Stimulated activated naive CD8-positive, alpha-beta T cell treated with anti-CD3 and anti-CD28 coated beads, Interleukin-15, Interleukin-2, amounts not matched to agents 100 ng/mL and 50 ng/mL, for 24 hours (primary cell): ENCODE data around the gene CCNE1.
"Not testable (repeated sequence)": the region's sequence is repeated elsewhere in the genome, so short reads cannot be mapped to it uniquely, and the experiment has no call there.

Experiments
- H3K27ac Mint-ChIP-seq: one replicate; pipeline ENCODE4 v1.8.0; 2021; ENCODE audit warnings: mild to moderate bottlenecking, mixed read lengths
- H3K27me3 Mint-ChIP-seq: one replicate; pipeline ENCODE4 v1.8.0; 2021; ENCODE audit warnings: mixed read lengths
- H3K36me3 Mint-ChIP-seq: one replicate; pipeline ENCODE4 v1.8.0; 2021; ENCODE audit warnings: low read depth, mixed read lengths
- H3K4me1 Mint-ChIP-seq: one replicate; pipeline ENCODE4 v1.8.0; 2021; ENCODE audit warnings: low read depth, mixed read lengths
- H3K4me3 Mint-ChIP-seq: one replicate; pipeline ENCODE4 v1.8.0; 2021; ENCODE audit warnings: mild to moderate bottlenecking, mixed read lengths
- H3K9me3 Mint-ChIP-seq: one replicate; pipeline ENCODE4 v1.8.0; 2021; ENCODE audit warnings: mixed read lengths

The CCNE1 gene

GRCh38 chr19:29819986-29820385 is 8.2 kb downstream of the CCNE1 start:
- Mint-ChIP-seq H3K27ac (no peak overlapping the region), H3K36me3 (peaks cover 58% of the 10 kb centered on the region), H3K4me3 (no peak overlapping the region)

GRCh38 chr19:29823581-29824330 is 12.0 kb downstream of the CCNE1 start:
- H3K27me3 Mint-ChIP-seq = no peaks in the 10 kb centered on the region
- no peaks in the 10 kb centered on the region for H3K4me1 Mint-ChIP-seq
- H3K4me3 Mint-ChIP-seq = no peak overlapping the region
- H3K9me3 Mint-ChIP-seq = no peaks in the 10 kb centered on the region
- H3K27ac Mint-ChIP-seq = no peak overlapping the region
- H3K36me3 Mint-ChIP-seq = peaks cover 46% of the 10 kb centered on the region

More at GRCh38 chr19:29819986-29820385, 8.2 kb downstream of the CCNE1 start:
- Mint-ChIP-seq H3K4me1 (no peaks in the 10 kb centered on the region), H3K9me3 (no peaks in the 10 kb centered on the region), H3K27me3 (no peaks in the 10 kb centered on the region)

GRCh38 chr19:29825263-29825662 is 13.5 kb downstream of the CCNE1 start:
- H3K9me3 Mint-ChIP-seq, H3K27me3 Mint-ChIP-seq, H3K27ac Mint-ChIP-seq, H3K4me3 Mint-ChIP-seq, H3K4me1 Mint-ChIP-seq: not testable (repeated sequence)
- peaks cover 37% of the 10 kb centered on the region for H3K36me3 Mint-ChIP-seq

DNA sequence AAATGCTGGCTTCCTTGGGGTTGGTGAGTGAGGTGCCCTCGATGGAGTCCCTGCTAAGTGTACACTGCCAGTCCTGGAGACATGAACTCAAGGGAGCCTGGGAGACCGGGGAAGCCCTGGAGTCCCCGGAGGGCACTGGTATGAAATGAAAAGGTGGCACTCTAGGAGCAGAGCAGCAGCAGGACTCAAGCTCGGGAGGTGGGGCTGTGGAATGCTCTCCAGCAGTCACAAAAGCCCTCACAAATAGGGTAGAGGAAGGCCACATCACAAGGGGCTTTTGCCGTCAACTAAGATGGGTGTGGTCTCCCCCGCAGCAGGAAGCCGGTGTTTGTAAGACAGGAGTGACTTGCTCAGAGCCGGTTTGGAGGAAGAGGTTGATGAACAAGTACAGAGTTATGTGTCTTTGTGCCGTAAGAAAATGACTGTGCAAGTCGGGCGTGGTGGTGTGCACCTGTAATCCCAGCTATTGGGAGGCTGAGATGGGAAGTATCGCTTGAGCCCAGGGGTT is 19.3 kb downstream of the CCNE1 start:
- peaks cover 50% of the 10 kb centered on the region for H3K4me1 Mint-ChIP-seq
- H3K4me3 Mint-ChIP-seq = peak overlapping the region; percentile 59
- no peaks in the 10 kb centered on the region for H3K27me3 Mint-ChIP-seq
- peak overlapping the region; percentile 82 for H3K27ac Mint-ChIP-seq
- H3K9me3 Mint-ChIP-seq = no peaks in the 10 kb centered on the region
- H3K36me3 Mint-ChIP-seq = no peaks in the 10 kb centered on the region

DNA sequence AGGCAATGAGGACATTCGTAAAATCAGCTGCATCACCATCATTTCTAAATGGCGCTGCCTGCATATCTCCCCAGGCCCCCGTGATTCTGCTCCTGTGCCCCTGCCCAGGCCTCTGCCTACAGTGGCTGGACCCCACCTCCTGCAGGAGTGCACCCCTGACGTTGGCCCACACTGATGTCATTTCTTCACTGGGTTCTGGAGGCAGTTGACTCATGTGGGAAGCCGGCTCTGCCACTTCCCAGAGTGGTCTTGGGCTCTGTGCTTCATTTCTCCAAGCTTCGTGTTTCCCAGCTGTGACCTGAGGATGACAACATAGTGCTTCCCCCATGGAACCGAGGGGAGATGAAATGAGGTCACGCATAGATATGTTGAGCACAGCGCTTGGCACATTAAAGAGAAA is 19.9 kb downstream of the CCNE1 start:
- Mint-ChIP-seq H3K9me3 (no peaks in the 10 kb centered on the region), H3K4me3 (peak overlapping the region; percentile 59), H3K27me3 (no peaks in the 10 kb centered on the region), H3K36me3 (no peaks in the 10 kb centered on the region), H3K27ac (no peak overlapping the region), H3K4me1 (peaks cover 56% of the 10 kb centered on the region)

DNA sequence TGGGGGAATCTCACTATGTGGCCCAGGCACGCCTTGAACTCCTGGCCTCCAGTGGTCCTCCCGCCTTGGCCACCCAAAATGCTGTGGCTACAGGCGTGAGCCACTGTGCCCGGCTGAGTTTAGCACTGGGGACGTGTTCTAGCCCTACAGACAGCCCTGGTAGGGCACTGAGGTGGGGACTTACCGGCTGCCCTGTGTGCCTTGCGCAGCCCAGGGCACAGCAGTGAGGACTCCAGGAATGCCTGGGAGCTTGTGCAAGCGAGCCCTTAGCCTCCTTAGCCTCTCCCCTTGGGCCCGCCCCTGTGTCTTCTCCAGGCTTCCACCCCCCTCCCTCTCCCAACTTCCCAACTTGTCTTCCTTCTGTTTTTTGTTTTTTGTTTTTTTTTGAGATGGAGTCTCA is 21.0 kb downstream of the CCNE1 start:
- no peak overlapping the region for H3K27ac Mint-ChIP-seq
- no peak overlapping the region for H3K4me3 Mint-ChIP-seq
- H3K9me3 Mint-ChIP-seq = no peaks in the 10 kb centered on the region
- no peaks in the 10 kb centered on the region for H3K36me3 Mint-ChIP-seq
- peaks cover 67% of the 10 kb centered on the region for H3K4me1 Mint-ChIP-seq
- H3K27me3 Mint-ChIP-seq = no peaks in the 10 kb centered on the region

- H3K4me3 Mint-ChIP-seq = no peak overlapping the region
- H3K9me3 Mint-ChIP-seq = no peaks in the 10 kb centered on the region
- H3K36me3 Mint-ChIP-seq = no peaks in the 10 kb centered on the region
- H3K27me3 Mint-ChIP-seq = no peaks in the 10 kb centered on the region
- H3K27ac Mint-ChIP-seq = no peak overlapping the region
- peaks cover 71% of the 10 kb centered on the region for H3K4me1 Mint-ChIP-seq
These were observed 21.9 kb downstream of the CCNE1 start for GRCh38 chr19:29833614-29834261.

- H3K27me3 Mint-ChIP-seq = no peaks in the 10 kb centered on the region
- peaks cover 68% of the 10 kb centered on the region for H3K4me1 Mint-ChIP-seq
- H3K27ac Mint-ChIP-seq = no peak overlapping the region
- H3K9me3 Mint-ChIP-seq = no peaks in the 10 kb centered on the region
- H3K36me3 Mint-ChIP-seq = no peaks in the 10 kb centered on the region
- H3K4me3 Mint-ChIP-seq = no peak overlapping the region
These were observed 23.4 kb downstream of the CCNE1 start for GRCh38 chr19:29834991-29835846.

- peak overlapping the region; percentile 77 for H3K4me3 Mint-ChIP-seq
- no peaks in the 10 kb centered on the region for H3K9me3 Mint-ChIP-seq
- peaks cover 56% of the 10 kb centered on the region for H3K4me1 Mint-ChIP-seq
- peaks cover 3% of the 10 kb centered on the region for H3K27me3 Mint-ChIP-seq
- peak overlapping the region; percentile 92 for H3K27ac Mint-ChIP-seq
- H3K36me3 Mint-ChIP-seq = no peaks in the 10 kb centered on the region
These were observed 24.6 kb downstream of the CCNE1 start for GRCh38 chr19:29836409-29836825.

DNA sequence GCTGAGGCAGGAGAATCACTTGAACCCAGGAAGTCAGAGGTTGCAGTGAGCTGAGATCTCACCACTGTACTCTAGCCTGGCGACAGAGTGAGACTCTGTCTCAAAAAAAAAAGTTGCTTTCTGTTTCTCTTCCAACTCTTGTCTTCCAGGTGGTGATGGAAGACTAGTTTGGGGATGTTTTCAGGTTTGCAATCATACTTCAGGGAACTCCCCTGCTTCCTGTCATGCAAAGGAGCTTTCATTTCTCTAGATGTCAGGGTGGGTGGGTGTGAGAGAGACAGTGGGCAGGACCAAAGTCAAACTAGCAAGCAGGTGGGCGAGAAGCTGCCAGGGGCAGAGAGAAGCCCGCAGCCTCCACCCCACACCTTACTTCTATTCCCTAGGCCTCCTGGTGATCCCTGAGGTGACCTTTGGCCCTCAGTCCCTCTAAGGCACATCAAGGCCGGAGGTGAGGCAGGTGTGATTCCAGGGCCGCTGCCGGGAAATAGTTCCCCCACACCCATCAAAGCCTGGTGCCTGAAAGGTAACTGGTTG is 25.7 kb downstream of the CCNE1 start:
- Mint-ChIP-seq H3K9me3 (no peaks in the 10 kb centered on the region), H3K36me3 (no peaks in the 10 kb centered on the region), H3K27ac (peak overlapping the region; percentile 92), H3K4me3 (peak overlapping the region; percentile 77), H3K4me1 (peaks cover 46% of the 10 kb centered on the region), H3K27me3 (peaks cover 6% of the 10 kb centered on the region)

- Mint-ChIP-seq H3K36me3 (no peaks in the 10 kb centered on the region), H3K9me3 (no peaks in the 10 kb centered on the region), H3K27ac (no peak overlapping the region), H3K4me1 (peaks cover 44% of the 10 kb centered on the region), H3K4me3 (no peak overlapping the region), H3K27me3 (peaks cover 6% of the 10 kb centered on the region)
These were observed 26.2 kb downstream of the CCNE1 start for GRCh38 chr19:29837996-29838395.

DNA sequence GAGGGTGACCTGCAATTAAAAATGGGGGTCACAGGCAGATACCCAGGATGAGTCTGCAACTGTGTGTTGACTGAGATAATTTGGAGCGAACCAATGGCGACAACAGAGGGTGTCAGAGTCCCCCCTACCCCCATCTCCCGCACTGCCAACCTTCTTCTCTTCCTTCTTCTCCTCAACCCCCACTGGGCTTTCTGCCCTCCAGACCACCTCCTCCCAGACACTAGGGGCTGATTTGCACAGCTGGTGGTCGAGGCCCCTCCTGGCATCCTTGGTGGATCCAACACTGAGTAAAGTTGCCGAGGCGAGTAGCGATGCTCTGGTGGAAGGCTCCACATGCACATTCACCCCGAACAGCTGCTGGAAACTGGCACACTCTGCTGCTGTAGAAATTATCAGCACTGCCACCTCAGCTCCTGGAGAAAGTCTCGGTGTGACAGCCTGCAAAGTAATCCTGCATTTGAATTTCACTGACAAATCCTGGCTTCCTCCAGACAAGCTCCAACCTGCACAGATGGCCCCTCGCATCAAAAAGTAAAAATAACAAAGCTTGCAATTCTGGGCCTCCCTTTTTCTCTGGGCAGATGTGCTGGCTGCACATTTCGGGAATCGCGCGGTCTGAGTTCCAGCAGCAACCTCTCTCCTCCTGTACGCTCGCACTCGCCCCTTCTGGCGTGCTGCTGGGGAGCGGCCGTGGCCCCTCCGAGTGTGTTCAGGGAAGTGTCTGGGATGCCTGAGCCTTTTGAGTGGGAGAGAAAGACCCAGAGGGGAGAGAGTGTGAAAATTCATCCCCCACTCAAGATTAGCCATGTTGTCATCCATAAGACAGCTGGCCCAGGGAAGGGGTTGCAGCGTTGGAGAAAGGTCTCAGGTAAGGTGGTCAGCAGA is 28.5 kb downstream of the CCNE1 start:
- Mint-ChIP-seq H3K4me3 (no peak overlapping the region), H3K9me3 (no peaks in the 10 kb centered on the region), H3K4me1 (peaks cover 35% of the 10 kb centered on the region), H3K36me3 (no peaks in the 10 kb centered on the region), H3K27me3 (peaks cover 6% of the 10 kb centered on the region), H3K27ac (no peak overlapping the region)

- Mint-ChIP-seq H3K4me3 (no peak overlapping the region), H3K4me1 (peaks cover 36% of the 10 kb centered on the region), H3K36me3 (no peaks in the 10 kb centered on the region), H3K27ac (no peak overlapping the region), H3K9me3 (no peaks in the 10 kb centered on the region), H3K27me3 (peaks cover 6% of the 10 kb centered on the region)
These were observed 29.4 kb downstream of the CCNE1 start for GRCh38 chr19:29841209-29841558.
